GM19328 (cell line): ENCODE data around the gene GATAD2B.
"Not testable (repeated sequence)": the region's sequence is repeated elsewhere in the genome, so short reads cannot be mapped to it uniquely, and the experiment has no call there.

Experiments used
- ATAC-seq: cut with Tn5 transposase; IDR thresholded peaks from one replicate; pipeline ENCODE4 v1.9.1; 2021; ENCODE audit warnings: mild to moderate bottlenecking, moderate library complexity; ENCODE audit not compliant: unreplicated experiment

Gene GATAD2B

DNA sequence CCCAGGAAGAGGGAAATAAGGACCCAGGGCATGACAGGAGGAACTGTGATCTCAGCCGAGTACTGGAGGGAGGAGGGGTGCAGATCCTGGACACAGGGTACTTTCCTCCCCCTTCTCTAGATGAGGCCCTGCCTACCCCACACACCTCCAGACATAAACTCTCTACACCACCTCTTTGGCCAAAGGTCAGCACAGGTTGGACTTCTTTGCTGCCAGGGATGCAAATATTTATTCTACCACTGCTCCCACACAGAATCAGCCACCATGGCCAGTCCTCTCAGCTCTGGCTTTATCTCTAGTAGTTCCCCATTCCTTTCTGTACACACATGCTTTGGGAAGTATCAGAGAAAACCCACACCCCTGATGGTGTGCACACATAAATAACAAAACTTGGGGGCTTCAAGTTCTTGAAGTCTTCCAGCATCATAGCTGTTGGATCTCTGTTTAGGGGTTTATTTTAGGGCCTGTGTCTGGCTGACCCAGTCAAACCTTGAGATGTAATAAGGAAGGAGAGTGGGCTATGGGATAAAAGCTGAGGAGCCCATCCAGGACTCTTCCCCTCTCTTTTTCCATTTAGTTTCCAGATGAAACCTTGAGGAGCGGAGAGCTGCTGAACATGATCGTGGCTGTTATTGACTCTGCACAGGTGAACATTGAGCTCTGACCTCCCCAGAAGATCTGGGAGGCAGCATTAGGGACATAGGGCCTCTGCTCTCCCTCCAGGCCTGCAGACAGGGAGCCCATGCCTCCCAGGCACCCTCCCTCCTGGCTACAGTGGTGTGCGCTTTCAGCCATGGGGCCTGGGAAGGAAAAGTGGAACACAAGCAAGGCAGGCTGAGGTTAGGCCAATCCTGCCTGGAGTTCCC lies 154.2 kb downstream of the GATAD2B start:
- ATAC-seq, result no peak

DNA sequence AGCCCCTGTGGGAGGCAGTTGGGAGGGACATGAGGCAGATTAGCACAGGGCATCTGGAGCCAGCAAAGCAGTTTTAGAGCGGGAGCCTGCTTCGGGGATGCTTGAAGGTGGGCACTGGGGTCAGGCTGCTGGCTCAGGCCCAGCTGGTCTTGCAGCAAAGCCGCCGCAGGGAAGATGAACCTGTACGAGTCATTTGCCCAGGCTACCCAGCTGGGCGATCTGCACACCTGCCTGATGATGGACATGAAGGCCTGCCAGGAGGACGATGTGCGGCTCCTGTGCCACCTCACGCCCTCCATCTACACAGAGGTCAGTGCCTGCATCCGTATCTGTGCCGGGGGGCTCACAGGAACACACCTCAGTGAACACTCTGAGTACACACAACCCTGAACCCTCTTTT lies 155.3 kb downstream of the GATAD2B start:
- no peak for ATAC-seq

DNA sequence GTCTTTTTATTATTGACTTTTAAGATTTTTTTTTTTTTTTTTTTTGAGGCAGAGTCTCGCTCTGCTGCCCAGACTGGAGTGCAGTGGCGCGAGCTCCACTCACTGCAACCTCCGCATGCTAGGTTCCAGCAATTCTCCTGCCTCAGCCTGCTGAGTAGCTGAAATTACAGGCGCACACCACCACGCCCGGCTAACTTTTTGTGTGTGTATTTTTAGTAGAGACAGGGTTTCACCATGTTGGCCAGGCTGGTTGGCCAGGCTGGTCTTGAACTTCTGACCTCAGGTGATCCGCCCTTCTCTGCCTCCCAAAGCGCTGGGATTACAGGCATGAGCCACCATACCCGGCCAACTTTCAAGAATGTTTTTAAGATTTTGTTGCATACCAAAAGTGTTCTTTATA lies 156.1 kb downstream of the GATAD2B start:
- ATAC-seq, result not testable (repeated sequence)

DNA sequence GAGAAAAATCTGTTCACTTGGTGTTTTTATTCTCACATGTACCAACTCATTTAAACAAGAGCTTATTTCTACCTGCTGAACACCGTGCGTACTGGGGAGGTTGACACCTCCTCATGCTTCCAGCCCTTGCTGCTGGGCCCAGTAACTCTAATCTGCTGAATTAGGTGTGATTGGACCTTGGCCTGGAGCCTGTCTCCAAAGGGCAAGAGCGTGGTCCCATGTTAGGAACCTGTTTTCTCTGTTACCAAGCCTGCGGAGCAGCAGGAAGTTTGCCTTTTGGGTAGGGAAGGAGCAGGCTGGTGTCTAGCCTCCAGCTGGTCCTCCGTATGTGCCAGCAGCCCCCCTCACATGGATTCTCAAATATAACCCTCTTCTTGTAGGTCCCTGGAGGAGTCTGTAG lies 158.5 kb downstream of the GATAD2B start:
- ATAC-seq, result no peak

DNA sequence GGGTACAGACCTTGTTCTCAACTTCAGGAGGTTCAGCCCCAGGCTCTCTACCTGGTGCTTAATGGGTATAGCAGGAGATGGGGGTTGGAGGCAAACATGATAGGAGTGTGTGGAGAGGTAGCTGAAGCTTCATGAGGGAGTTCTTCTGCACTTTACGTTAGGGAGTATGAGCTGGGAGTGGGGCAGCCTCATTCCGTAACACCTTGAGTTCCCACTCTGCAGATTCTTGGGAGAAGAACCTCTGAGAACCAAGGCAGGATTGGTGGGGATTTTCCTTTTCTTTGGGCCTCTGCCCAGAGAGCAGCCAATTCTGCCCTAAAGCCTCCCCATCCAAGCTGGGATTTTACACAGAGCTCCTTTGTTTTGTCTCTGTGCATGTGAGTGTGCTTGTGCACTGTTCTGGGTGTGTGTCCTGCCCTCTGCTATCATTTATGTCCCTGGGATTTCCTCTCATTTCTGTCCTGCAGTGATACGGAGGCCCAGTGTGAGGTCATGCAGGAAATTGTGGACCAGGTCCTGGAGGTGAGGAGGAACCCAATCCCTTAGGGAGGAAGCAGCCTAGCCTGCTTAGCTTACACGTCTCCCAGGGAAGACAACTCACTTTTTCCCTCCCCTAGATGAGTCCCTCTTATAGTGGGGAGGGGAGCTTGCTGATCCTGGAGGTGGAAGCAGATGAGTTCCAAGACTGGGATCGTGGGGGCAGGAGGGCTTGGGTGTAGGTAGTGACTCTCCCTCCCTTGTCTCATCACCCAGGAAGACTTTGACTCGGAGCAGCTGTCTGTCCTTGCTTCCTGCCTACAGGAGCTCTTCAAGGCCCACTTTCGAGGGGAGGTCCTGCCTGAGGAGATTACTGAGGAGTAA lies 159.2 kb downstream of the GATAD2B start:
- ATAC-seq, result no peak

DNA sequence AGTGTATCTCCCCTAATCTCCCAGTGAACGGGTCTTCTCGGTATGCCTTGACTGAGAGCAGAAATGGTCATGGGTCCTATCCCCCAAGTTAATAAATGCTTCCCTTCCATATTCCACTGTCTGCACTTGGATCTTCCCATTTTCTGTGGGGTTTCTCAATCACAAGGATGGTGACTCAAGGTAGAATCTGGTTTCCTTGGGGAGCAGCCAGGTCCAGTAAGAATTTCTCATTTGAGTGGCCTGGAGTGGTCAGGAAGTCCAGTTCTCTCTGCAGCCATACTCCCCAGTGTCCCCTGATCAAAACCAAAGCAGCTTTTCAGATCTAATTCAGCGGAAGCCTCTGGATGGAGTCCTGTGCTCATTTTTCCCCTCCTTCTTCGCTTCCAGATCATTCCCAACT lies 162.3 kb downstream of the GATAD2B start:
- no peak for ATAC-seq
